Glutamatergic neuron (in vitro differentiated cells): ENCODE data around the gene TMEM259. TPM values are rescaled to one million over a fixed set of nuclear protein-coding genes. Genes with fewer than 3 reads are reported as not detected.

Source experiments
- DNase-seq: peaks from one replicate; pipeline ENCODE4 v3.0.0; 2022
- H3K27ac Mint-ChIP-seq: one replicate; pipeline ENCODE4 v1.8.0; 2020; ENCODE audit warnings: mild to moderate bottlenecking, mixed read lengths, inconsistent platforms; ENCODE audit not compliant: unreplicated experiment
- H3K27me3 Mint-ChIP-seq: one replicate; pipeline ENCODE4 v1.8.0; 2020; ENCODE audit warnings: mild to moderate bottlenecking, moderate library complexity, mixed read lengths, inconsistent platforms; ENCODE audit not compliant: unreplicated experiment
- H3K36me3 Mint-ChIP-seq: one replicate; pipeline ENCODE4 v1.8.0; 2020; ENCODE audit warnings: mild to moderate bottlenecking, mixed read lengths, inconsistent platforms; ENCODE audit not compliant: unreplicated experiment
- H3K4me1 Mint-ChIP-seq: one replicate; pipeline ENCODE4 v1.8.0; 2020; ENCODE audit warnings: mild to moderate bottlenecking, low read depth, mixed read lengths, inconsistent platforms; ENCODE audit not compliant: unreplicated experiment
- H3K4me3 Mint-ChIP-seq: one replicate; pipeline ENCODE4 v1.8.0; 2020; ENCODE audit warnings: mild to moderate bottlenecking, mixed read lengths, inconsistent platforms; ENCODE audit not compliant: unreplicated experiment
- H3K9me3 Mint-ChIP-seq: one replicate; pipeline ENCODE4 v1.8.0; 2020; ENCODE audit warnings: mild to moderate bottlenecking, moderate library complexity, mixed read lengths, inconsistent platforms; ENCODE audit not compliant: unreplicated experiment
- total RNA-seq: library from RNA; stranded (reverse); fragmentation: NEBNext Ultra II Directional; extraction: Animal tissue kit (Norgen Biotek cat#: 25700); gene quantifications from one replicate; pipeline ENCODE4 v1.2.1, GENCODE V29; 2021; ENCODE audit not compliant: unreplicated experiment
- TF ChIP-seq, protein P1 (sequence below): fragments of 200-600 bp; sonication (generic); IDR thresholded peaks from one replicate; pipeline ENCODE4 v1.5.0; 2021; ENCODE audit not compliant: partially characterized antibody, unreplicated experiment

The TMEM259 gene
- total RNA-seq, 1 donor from 2014 or later = 222 TPM

DNA sequence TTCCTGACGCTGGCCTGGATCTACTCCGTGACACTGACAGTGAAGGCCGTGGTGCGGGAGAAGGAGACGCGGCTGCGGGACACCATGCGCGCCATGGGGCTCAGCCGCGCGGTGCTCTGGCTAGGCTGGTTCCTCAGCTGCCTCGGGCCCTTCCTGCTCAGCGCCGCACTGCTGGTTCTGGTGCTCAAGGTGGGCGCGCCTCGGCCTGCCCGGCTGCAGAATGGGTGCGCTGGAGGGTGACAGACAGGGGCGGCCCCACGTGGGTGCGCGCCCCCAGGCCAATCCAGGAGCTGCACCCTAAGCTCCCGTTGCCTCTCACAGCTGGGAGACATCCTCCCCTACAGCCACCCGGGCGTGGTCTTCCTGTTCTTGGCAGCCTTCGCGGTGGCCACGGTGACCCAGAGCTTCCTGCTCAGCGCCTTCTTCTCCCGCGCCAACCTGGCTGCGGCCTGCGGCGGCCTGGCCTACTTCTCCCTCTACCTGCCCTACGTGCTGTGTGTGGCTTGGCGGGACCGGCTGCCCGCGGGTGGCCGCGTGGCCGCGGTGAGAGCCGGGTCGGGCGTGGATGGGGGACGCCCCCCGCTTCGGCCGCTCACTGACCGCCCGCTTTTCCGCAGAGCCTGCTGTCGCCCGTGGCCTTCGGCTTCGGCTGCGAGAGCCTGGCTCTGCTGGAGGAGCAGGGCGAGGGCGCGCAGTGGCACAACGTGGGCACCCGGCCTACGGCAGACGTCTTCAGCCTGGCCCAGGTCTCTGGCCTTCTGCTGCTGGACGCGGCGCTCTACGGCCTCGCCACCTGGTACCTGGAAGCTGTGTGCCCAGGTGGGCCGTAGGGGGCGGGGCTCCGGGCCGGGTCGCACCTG lies 26.1 kb upstream of the TMEM259 start:
- H3K36me3 Mint-ChIP-seq = no peaks in the 10 kb centered on the region
- TF ChIP-seq, protein P1, sequence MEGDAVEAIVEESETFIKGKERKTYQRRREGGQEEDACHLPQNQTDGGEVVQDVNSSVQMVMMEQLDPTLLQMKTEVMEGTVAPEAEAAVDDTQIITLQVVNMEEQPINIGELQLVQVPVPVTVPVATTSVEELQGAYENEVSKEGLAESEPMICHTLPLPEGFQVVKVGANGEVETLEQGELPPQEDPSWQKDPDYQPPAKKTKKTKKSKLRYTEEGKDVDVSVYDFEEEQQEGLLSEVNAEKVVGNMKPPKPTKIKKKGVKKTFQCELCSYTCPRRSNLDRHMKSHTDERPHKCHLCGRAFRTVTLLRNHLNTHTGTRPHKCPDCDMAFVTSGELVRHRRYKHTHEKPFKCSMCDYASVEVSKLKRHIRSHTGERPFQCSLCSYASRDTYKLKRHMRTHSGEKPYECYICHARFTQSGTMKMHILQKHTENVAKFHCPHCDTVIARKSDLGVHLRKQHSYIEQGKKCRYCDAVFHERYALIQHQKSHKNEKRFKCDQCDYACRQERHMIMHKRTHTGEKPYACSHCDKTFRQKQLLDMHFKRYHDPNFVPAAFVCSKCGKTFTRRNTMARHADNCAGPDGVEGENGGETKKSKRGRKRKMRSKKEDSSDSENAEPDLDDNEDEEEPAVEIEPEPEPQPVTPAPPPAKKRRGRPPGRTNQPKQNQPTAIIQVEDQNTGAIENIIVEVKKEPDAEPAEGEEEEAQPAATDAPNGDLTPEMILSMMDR = no peak

DNA sequence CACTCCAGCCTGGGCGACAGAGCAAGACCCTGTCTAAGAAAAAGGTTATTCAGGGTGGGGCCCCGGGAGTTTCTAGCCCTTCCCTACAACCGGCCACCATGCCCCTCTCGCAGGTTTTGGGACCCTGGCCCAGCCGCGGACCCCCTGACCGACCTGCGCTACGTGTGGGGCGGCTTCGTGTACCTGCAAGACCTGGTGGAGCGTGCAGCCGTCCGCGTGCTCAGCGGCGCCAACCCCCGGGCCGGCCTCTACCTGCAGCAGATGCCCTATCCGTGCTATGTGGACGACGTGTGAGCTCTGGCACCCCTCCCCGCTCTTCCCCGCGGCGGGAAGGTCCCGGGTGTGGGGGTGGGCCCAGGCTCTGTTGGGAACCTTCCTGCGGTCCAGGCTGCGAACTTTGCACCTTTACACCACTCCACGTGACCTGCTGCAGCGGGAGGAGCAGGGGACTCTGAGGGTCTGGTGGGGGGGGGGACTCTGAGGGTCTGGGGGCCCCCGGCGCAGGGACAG lies 25.2 kb upstream of the TMEM259 start:
- no peak for DNase-seq
- H3K27me3 Mint-ChIP-seq = no peaks in the 10 kb centered on the region
- H3K4me3 Mint-ChIP-seq = no peak overlapping the region
- peaks cover under 1% of the 10 kb centered on the region for H3K9me3 Mint-ChIP-seq
- H3K36me3 Mint-ChIP-seq = no peaks in the 10 kb centered on the region
- no peak overlapping the region for H3K27ac Mint-ChIP-seq
- no peaks in the 10 kb centered on the region for H3K4me1 Mint-ChIP-seq
- TF ChIP-seq, protein P1 = no peak

More for the DNA sequence above, 26.1 kb upstream of the TMEM259 start:
- Mint-ChIP-seq H3K4me3 (no peak overlapping the region), H3K9me3 (peaks cover 3% of the 10 kb centered on the region), H3K27ac (no peak overlapping the region), H3K4me1 (no peaks in the 10 kb centered on the region), H3K27me3 (peaks cover 2% of the 10 kb centered on the region)
- no peak for DNase-seq

DNA sequence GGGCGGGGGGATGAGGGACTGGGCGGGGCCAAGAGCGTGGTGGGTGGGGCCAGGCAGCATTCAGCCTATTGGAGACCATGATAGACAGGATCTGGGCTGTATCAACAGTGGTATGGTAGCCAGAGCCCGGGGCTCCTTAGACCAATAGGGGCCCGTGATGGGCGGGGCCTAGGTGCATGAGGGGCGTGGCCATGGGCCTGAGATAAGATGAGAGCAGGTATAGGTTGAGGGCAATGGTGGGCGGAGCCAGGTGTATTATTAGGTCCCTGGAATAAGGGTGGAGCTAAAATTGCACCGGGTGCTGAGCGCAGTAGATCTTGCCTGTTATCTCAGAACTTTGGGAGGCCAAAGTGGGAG lies 24.3 kb upstream of the TMEM259 start:
- Mint-ChIP-seq H3K9me3 (peaks cover 4% of the 10 kb centered on the region), H3K27ac (no peak overlapping the region), H3K4me3 (no peak overlapping the region), H3K27me3 (no peaks in the 10 kb centered on the region), H3K36me3 (no peaks in the 10 kb centered on the region), H3K4me1 (peaks cover 2% of the 10 kb centered on the region)
- no peak for DNase-seq
- TF ChIP-seq, protein P1 = no peak

DNA sequence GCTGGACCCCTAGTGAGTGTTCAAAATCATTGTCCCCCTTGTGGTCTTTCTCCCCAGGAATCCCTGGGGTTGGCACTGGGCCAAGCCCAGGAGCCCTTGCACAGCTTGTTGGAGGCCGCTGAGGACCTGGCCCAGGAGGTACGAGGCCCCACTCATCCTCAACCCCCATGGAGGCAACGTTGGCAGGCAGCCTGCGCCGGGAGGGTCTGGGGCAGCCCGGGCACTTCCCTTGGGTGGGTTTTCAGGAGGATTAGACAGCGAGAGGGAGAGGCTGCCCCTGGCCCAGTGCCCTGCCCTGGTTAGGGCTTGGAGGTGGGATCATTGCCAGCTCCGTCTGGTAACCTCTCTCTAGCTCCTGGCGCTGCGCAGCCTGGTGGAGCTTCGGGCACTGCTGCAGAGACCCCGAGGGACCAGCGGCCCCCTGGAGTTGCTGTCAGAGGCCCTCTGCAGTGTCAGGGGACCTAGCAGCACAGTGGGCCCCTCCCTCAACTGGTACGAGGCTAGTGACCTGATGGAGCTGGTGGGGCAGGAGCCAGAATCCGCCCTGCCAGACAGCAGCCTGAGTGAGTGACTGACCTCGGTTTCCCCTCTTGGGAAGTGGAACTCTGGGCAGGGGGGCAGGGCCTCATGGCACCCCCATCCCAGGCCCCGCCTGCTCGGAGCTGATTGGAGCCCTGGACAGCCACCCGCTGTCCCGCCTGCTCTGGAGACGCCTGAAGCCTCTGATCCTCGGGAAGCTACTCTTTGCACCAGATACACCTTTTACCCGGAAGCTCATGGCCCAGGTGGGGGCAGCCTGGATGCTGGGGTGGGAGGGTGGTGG lies 22.0 kb upstream of the TMEM259 start:
- Mint-ChIP-seq H3K9me3 (peaks cover 6% of the 10 kb centered on the region), H3K4me1 (peaks cover 3% of the 10 kb centered on the region), H3K4me3 (no peak overlapping the region), H3K36me3 (no peaks in the 10 kb centered on the region), H3K27me3 (peaks cover 4% of the 10 kb centered on the region), H3K27ac (no peak overlapping the region)
- TF ChIP-seq, protein P1 = no peak
- no peak for DNase-seq
